Activated CD8-positive, alpha-beta memory T cell treated with anti-CD3 and anti-CD28 coated beads, Interleukin-2, amount 50 U/mL, for 48 hours (primary cell): Measurements from ENCODE around the gene PHB1.
"Not testable (repeated sequence)": the region's sequence is repeated elsewhere in the genome, so short reads cannot be mapped to it uniquely, and the experiment has no call there.

Experiments
- DNase-seq: peaks from one replicate; pipeline ENCODE4 v3.0.0-alpha.2; 2020

PHB1 gene

DNA sequence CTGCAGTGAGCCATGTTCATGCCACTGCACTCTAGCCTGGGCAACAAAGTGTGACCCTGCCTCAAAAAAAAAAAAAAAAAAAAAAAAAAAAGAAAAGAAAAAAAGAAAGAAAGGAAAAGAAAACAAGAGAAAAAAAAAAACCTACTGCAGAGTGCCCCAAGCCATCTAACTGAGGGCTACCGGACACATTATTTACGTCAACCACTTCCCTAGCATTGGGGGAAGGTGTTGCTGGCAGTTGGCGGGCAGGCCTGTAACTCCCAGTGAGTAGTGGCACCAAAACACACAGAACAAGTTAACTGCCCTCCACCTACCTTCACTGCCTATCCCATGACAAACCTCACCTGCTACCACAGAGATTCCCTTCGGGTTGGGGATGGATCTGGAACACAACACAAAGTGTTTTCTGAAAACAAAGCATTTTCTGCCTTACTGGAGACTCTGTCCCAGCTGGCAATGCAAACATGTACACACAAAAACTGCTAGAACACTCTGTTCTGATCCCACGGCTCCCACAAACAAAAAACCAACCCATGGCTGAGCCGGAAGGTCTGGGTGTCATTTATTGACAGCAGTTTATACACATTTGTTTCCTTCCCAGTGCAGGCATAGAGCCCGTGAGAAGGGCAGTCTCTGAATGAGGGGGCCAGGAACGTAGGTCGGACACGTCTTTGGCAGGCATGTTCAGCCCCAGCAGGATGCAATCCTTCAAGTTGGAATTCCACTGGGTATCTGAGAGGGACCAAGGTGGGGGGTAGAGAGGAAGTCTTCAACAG, 11.0 kb downstream of the PHB1 start:
- DNase-seq: no peak

DNA sequence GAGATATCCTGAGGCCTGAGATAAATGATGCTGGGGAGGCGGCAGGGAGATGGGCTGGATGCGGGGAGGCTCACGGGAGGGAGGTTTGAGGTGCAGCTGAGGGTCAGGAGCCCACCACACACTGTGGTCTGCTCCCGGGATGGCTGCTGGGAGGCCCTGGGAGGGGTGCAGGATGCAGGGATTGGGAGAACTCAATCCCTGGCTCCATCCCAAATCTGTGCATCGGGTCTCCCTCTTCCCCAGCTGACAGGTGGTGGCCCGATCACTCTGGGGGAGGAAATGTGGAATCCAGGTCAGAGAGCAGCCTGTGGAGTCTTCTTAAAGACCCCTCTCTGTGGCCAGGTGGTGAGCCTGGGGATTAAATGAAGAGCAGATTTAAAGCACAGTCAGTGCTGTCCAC, 12.0 kb downstream of the PHB1 start:
- DNase-seq: no peak

DNA sequence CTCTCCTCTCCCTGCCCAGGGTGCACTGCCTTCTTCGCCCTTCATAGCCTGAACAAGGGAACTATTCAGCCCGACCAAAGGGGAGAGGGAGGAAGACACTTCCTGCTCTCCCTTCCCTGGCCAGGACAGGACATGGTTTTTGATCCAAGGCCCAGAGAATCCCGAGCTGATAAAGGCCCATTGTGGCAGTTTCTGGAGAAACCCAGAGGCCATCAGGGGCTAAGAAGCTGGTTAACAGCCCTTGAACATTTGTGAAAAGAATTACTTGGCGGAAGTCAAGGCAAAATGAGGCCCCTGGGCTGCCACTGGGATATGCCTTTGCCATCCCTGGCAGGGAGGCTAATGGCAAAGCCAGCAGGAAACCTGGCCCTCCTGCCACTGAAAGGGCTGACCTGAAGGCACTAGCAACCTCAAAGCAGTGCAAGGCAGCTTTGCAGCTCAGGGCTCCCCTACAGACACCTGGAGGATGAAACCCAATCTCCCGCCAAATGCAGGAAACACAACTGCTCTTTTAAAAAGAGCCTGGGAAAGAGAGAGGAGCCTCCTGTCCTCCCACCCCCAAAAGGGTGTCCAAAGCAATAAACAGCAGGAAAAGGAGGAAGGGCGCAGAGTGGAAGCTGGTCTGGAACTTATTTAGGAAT, 12.6 kb downstream of the PHB1 start:
- peak; percentile 42 for DNase-seq

DNA sequence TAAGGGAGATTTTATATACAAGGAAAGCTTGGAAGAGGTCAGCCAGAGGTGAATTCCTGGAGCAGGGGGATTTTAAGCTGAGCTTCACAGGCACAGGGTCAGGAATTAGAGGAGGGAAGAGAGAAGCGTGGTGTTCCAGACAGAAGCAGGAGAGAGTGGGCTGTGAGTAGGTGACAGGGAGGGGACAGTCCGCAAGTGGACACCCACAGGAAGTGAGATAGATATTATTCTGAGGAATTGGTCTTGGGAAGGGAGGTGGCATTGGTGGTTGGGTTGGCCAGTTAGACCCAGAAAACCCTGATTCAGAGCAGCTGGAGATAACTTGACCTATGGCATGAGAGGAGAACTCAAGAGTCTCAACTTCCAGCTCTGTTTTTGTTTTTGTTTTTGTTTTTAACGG, 14.7 kb downstream of the PHB1 start:
- no peak for DNase-seq

DNA sequence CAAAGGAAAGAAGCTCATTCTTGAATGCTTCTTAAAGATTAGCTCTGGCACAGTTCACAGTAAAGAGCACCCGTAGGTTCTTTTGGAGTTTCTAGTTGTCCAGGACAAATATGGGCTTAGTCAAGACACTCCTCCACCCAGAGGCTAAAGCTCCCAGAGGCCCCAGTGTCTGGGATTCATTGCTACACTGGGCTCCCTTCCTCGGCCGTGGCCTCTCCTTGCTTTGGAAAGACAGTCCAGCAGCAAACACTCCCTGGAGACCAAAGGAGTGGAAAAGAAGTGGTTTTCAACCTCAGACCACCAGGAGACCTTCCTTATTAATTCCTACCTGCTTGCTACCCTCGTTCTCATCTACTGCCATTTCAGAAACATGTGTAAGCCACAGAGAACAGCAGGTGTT, 17.1 kb downstream of the PHB1 start:
- DNase-seq: no peak

DNA sequence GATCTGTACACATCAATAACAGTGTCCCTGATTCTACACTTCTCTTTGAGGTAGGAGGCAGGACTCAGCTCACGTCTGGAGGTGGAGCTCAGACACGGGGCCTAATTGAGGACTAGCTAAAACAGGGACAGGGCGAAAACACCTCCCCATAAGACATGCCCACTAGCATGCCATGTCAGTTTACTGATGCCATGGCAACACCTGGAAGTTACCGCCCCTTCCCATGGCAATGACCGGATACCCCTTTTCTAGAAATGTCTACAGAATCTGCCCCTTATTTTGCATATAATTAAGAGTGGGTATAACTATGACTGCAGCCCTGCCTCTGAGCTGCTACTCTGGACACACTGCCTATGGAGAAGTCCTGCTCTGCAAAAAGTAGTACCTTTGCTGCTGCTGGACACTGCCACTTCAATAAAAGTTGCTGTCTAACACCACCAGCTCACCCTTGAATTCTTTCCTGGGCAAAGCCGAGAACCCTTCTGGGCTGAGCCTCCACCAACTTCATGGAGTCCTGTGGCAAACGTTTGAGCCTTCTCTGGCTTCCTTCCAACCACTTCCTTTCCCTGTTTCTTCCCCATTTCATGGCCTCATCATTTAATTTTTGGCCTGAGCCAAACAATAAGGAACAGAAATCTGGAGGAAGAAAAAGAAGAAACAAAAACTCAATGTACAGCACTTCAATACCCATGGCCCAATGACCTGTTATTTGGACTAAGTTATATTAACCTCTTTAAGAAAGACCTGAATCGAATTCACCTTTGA, 21.0 kb downstream of the PHB1 start:
- DNase-seq: no peak

DNA sequence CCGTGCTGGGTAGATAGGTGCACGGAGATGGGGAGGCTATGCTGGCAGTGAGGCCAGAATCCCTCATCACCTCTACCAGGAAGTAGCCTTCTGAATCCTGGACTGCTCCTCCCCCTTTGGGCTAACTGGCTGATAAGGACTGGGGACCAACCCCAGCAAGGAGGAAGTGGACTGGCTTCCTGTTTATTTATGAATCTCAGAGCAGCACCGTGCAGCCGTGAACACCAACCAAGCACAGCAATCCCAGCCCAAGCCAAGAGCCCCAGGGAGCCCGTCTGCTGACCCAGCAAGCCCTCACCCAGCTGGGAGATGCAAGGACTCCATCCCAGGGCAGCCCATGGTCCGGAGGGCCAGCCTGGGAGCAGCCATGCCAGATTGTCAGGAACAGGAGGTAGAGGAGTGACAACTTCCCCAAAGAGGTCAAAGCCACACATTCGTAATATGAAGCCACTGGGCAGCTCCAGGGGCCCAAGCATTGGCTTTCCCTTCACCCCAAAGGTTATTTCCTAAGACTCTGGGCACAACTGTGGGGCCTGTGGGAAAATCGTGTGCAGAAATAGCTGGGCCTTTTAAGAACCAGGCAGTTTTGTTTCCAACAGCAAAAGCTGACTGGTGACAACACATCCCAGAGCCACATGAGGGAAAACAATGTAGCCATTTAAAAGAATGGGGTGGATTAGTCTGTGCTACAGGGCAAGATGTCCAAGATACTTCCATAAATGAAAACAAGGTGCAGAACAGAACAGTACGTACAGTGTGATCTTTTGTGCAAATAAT, 23.9 kb downstream of the PHB1 start:
- no peak for DNase-seq

DNA sequence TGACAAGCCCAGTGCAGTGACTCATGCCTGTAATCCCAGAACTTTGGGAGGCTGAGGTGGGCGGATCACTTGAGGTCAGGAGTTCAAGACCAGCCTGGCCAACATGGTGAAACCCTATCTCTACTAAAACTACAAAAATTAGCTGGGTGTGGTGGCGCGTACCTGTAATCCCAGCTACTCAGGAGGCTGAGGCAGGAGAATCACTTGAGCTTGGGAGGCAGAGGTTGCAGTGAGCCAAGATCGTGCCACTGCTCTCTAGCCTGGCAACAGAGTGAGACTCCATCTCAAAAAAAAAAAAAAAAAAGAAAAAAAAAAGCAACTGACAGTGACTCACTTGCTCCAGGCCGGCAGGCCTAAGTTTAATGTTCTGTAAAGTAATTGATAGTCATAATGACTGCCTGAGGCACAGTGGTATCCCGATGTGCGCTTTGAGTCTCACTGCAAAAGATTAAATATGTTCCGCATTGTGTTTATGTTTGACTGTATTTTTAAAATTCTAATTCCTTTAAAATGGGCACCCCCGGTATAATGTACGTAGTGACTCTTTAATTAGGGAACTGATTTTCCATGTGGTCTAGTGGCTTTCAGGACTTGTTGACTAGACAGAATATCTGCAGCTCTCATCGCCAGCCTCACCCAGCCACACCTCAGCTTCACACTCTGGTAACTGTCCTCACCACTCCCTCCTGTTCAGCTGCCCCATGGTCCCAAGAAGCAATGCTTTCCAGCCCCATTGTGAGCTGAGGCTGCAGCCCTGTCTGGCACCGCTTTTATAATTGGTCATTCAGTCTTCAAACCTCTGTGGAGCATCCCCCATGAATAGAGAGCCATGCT, 25.0 kb downstream of the PHB1 start:
- not testable (repeated sequence) for DNase-seq

DNA sequence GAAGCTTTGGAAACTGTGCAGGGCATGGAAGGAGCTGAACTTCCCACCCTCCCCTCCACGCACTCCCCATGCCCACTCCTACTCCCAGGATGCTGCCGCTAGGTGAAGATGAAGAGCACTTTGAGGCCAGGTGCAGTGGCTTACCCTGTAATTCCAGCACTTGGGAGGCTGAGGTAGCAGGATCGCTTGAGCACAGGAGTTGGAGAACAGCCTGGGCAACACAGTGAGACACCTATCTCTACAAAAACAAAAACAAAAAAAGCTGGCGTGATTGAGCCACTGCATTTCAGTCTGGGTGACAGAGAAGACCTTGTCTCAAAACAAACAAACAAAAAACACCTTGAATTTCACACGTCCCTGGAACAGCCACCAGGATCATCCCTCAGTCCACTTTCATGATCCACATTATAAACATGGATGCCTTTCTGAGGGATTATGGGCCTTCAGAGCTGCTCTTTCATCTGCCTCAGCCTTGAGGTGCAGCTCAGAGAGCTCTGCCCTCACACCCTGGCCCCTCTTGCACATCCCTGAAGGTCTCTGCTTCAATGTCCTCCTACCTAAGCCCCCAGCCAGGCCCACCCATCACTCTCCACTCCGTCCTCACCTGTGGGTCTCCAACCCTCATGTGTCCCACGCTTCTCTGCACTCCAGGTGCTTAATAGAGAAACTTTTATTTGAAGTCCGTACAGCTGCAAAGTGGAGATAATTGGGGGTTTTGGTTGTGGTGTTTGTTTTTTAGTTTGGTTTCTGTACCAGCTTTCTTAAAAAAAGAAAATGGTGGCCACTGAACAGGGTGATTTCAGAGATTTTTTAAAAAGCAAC, 25.8 kb downstream of the PHB1 start:
- DNase-seq: no peak

DNA sequence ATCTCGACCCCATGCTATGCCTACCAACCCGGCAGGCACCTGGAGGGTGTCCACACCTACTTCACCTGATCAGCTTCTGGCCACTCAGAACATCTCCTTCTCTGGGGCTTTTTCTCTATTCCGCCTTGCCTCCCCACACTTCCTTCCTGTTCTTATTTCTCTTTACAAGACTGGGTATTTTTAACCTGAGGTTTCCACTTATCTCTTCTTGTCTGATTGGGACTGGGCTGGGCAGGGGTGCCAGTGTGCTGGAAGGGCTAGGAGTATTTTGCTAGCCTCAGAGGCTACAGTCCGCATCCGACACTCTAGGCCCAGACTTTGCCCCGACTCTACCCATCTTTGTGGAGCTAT, 26.4 kb downstream of the PHB1 start:
- DNase-seq: no peak

DNA sequence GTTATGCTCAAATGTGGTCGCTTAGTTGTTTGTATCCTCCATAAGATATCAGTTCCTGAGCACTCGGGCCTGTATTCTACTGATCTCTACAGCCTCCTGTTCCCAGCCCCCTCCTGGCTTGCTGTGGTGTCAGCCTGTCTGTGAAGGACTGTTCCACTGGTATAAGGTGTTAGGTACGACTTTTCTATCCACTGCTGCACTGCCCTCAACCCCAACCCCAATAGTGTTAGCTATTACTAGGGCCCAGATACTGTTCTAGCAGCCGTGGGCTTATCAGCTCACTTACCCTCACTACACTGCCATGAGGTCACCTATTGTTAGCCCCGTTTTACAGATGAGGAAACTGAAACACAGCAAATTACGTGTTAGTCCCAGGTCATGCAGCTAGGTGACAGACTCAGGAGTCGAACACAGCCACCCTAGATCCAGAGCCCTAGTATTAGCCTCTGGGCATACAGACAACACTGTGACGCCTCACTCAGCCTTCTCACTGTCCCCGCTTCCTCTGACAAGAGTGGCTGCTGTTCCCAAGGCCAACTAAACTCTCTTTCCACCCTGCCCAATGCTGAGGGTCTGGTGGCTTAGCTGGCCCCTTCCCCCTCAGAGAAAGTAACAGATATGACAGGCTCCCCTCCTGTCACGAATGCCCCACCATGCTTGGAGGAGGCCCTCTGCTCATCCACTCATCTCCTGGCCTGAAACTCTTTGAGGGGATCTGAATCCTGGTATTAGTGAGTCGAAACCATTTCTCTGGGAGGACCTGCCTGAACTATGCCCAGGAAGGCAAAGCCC, 27.0 kb downstream of the PHB1 start:
- peak; percentile 61 for DNase-seq

DNA sequence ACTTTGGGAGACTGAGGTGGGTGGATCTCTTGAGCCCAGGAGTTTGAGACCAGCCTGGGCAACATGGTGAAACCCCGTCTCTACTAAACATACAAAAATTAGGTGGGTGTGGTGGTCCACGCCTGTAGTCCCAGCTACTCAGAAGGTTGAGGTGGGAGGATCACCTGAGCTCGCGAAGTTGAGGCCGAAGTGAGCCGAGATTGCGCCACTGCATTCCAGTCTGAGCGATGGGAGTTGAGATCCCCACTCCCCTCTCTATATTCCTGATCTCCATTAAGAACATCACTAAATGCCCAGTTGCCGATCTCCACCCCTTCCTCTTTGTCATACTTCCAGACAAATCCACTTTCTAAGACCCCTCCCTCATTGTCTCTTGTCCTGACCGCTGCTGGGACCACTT, 28.3 kb downstream of the PHB1 start:
- no peak for DNase-seq

DNA sequence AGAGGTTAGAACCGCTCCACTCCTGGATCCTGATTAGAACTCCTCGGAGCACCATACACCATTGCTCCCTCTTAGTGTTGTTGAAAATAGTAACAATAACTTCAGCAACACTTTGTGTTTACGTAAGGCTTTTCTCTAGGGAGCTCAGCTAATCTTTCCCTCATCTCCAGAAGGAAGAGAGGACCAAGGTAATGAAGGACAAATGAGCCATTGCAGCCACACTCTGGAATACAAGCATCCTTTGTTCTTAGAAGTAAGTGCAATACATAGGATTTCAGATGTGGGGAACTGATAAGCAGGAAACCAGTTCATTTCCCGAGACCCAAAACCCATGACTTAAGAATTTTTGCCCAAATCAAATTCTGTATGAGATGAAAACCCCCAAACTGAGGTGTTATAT, 29.7 kb downstream of the PHB1 start:
- no peak for DNase-seq

DNA sequence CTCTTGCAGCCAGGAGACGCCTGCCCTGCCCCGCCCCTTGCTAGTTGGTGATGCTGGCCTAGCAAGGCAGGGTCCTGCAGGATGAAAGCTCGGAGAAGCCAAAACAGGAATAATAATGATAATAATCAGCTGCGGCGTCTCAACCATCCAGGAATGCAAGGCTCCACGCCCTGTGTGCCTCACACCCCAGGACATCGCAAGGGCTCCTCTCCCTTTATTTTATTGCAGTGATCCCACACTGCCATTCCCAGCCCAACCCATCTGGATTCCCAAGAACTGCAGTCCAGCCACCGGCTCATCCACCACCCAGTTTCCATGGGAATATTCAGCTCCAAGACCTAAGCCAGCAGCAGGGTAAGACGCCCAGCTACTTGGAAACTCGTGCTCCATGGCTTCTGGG, 31.6 kb downstream of the PHB1 start:
- DNase-seq: no peak

DNA sequence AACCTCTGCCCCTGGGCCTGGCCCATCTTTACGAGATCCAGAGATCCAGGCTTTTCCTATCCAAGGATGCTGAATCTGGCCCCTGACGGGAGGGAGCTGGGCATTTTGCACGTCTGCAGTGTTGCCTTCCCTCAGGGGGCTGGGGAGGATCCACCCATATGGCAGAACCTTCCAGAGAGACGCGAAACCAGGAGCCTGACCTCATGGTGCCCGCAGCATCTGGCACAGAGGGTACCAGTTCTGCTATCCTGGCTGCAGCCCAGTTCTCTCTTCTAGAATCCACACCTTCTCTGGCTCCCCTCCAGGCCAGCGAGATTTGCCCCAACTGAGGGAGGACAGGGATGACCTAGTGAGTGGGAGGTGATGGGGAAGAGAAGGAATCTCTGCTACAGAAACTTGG, 32.1 kb downstream of the PHB1 start:
- DNase-seq: no peak

DNA sequence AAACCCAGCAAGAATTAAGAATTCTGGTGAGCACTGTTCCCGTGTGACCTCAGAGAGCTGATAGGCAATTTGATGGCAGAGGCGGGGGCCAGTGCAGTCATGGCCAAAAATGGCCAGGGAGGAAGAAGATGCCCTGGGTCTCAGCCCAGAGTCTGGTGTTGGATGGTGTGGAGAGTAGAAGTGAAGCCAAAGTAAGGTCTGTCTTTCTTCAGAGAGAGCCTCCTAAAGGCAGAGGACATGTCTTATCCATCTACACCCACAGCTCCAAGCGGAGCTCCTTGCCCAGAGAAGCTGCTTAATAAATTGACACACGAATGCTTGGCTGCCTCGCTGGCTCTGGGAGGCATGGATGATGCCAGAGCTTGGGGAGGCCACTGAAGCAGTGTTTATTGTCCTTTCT, 32.9 kb downstream of the PHB1 start:
- no peak for DNase-seq

DNA sequence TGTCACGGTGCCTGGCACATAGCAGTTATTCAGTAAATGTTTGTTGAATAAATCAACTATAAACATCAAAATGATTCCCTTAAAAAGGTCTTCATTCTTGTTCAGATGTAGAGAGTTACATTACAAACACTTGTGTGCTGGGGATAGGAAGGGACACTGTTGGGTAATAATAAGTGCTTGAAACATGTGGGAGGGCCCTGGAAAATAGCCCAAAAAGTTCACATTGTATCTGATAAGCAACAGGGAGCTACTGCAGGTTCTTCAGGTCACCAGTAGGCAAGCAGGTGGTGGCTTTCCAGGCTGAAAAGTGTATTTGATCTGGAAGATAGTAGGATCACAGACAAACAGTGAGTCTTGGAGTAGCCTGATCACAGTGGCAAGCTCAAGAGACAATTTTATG, 33.6 kb downstream of the PHB1 start:
- no peak for DNase-seq

DNA sequence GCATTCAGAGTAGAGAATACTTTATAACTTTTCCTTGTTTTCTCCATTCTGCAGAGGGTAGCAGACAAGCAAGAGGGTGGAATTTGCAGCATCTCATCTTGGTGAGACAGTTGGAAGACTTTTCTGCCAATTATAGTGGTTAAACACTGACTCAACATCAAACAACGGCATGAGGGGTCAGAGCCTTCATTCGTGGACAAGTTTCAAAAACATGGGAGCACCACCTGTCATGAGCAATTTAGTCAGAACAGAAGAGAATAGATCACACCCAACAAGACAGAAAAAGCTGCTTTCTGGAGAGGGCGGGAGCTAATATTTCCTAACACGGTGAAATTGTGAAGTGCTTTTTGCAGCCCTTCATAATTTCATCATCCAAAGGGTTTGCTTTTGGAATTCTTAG, 34.8 kb downstream of the PHB1 start:
- DNase-seq: no peak

DNA sequence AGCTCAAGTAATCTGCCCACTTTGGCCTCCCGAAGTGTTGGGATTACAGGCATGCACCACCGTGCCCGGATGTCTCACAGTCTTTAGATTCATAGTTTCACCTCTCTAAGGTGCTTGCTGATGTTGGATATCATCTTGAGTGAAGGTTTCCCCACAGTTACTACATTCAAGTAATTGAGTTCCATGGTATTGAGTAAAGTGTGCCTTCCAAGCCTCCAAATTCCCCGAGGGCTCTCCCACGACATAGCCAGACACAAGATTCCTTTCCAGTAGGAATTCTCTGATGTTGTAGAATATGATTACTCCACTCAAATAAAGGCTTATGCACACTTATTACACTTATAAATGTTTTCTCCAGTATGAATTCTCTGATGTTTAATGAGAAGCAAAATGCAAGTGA, 36.4 kb downstream of the PHB1 start:
- no peak for DNase-seq

DNA sequence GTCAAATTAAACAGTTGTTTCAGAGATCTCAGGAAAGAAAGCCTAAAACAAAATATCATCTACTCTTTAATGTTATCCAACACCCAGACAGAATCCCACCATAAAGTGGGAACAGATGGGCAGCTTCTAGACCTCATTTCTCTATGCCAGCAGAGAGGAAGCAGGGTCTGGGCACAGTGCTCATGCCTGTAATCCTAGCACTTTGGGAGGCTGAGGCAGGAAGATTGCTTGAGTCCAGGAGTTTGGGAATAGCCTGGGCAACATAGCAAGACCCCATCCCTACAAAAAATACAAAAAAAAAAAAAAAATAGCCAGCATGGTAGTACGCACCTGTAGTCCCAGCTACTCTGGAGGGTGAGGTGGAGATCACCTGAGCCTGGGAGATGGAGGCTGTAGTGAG, 39.1 kb downstream of the PHB1 start:
- DNase-seq: no peak

DNA sequence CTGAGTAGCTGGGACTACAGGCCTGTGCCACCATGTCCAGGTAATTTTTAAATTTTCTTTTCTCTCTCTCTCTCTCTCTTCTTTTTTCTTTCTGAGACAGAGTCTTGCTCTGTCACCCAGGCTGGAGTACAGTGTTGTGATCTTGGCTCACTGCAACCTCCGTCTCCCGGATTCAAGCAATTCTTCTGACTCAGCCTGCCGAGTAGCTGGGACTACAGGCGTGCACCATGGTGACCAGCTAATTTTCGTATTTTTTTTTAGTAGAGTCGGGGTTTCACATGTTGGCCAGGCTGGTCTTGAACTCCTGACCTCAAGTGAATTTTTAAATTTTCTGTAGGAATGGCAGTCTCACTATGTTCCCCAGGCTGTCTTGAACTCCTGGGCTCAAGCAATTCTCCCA, 41.6 kb downstream of the PHB1 start:
- no peak for DNase-seq
